Large intestine (tissue), 3 donors: Measurements from ENCODE around the gene OTX1. TPM values are rescaled to one million over a fixed set of nuclear protein-coding genes. Genes with fewer than 3 reads are reported as not detected.

Experiments
- DNase-seq, 2 donors: peaks; one replicate each; pipeline versions ENCODE4 v3.0.0 to v3.0.0-alpha.2; 2013
- H3K27ac ChIP-seq: one replicate; pipeline ENCODE4 v1.5.1; 2013; ENCODE audit warnings: low read length
- H3K27me3 ChIP-seq: 2 replicates; pipeline ENCODE4 v1.6.1; 2013; ENCODE audit warnings: low read length; ENCODE audit not compliant: control insufficient read depth, insufficient read depth
- H3K36me3 ChIP-seq: 2 replicates; pipeline ENCODE4 v1.6.1; 2013; ENCODE audit warnings: low read length; ENCODE audit not compliant: control insufficient read depth, insufficient read depth
- H3K4me1 ChIP-seq: one replicate; pipeline ENCODE4 v1.6.1; 2013; ENCODE audit warnings: low read length; ENCODE audit not compliant: control insufficient read depth, insufficient read depth
- H3K4me3 ChIP-seq: one replicate; pipeline ENCODE4 v1.5.1; 2013; ENCODE audit warnings: low read length
- H3K9me3 ChIP-seq: one replicate; pipeline ENCODE4 v1.6.1; 2013; ENCODE audit warnings: mild to moderate bottlenecking, low read depth, low read length, moderate library complexity; ENCODE audit not compliant: control insufficient read depth
- WGBS: methylation state at CpG from one replicate; pipeline ENCODE4 v1.1.5; 2013; ENCODE audit warnings: low lambda C conversion rate; ENCODE audit not compliant: insufficient coverage; 5-methylcytosine and 5-hydroxymethylcytosine counted together
- polyA plus RNA-seq: library from polyadenylated mRNA; unstranded; fragments of 120-200 nt; gene quantifications from one replicate; pipeline ENCODE4 v1.2.1, GENCODE V29; 2013

The OTX1 gene
- polyA plus RNA-seq, 1 donor = 0.04 TPM

GRCh38 chr2:63081404-63081803 lies 30.8 kb downstream of the OTX1 start:
- no peaks in the 10 kb centered on the region for H3K9me3 ChIP-seq
- no peaks in the 10 kb centered on the region for H3K36me3 ChIP-seq
- no peaks in the 10 kb centered on the region for H3K27me3 ChIP-seq
- no peak overlapping the region for H3K4me3 ChIP-seq
- H3K4me1 ChIP-seq = no peaks in the 10 kb centered on the region
- no peak for DNase-seq
- WGBS = 100% methylated on average over 1 of the region's 4 CpGs
- H3K27ac ChIP-seq = no peak overlapping the region

- Histone ChIP-seq H3K4me3 (no peak overlapping the region), H3K27me3 (no peaks in the 10 kb centered on the region), H3K4me1 (no peaks in the 10 kb centered on the region), H3K27ac (no peak overlapping the region), H3K9me3 (no peaks in the 10 kb centered on the region), H3K36me3 (no peaks in the 10 kb centered on the region)
- no peak for DNase-seq
- no CpG with 5 or more reads among the region's 1 CpG for WGBS
These were observed 36.1 kb downstream of the OTX1 start for GRCh38 chr2:63086687-63087086.

DNA sequence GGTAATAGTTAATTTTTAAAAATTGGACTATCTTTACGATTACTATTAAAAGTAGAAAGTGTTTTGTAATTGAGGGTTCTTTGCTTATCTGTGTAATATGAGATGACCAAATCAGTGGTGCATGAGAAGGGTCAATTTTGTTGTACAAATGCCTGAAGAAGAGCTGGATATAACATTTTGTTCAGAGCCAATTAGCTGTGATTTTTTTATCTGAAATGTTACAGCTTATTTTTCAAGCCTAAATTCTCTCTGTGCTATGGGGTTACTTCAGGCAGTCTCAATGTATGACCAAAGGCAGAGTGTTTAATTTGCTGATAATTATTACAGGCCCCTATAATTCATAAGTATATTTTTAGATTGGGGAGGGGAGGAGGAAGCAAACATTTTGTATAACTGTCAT lies 41.8 kb downstream of the OTX1 start:
- H3K27ac ChIP-seq = no peak overlapping the region
- no peak for DNase-seq
- no peaks in the 10 kb centered on the region for H3K27me3 ChIP-seq
- 71% methylated on average over 1 of the region's 1 CpG for WGBS
- H3K36me3 ChIP-seq = no peaks in the 10 kb centered on the region
- no peak overlapping the region for H3K4me3 ChIP-seq
- H3K4me1 ChIP-seq = no peaks in the 10 kb centered on the region
- H3K9me3 ChIP-seq = no peaks in the 10 kb centered on the region

- no peak overlapping the region for H3K27ac ChIP-seq
- H3K27me3 ChIP-seq = no peaks in the 10 kb centered on the region
- H3K36me3 ChIP-seq = no peaks in the 10 kb centered on the region
- no peak for DNase-seq
- H3K4me1 ChIP-seq = no peaks in the 10 kb centered on the region
- no peak overlapping the region for H3K4me3 ChIP-seq
- no peaks in the 10 kb centered on the region for H3K9me3 ChIP-seq
- WGBS = 0% methylated on average over 1 of the region's 1 CpG
These were observed 42.2 kb downstream of the OTX1 start for GRCh38 chr2:63092857-63093256.

GRCh38 chr2:63093502-63093901 lies 42.9 kb downstream of the OTX1 start:
- H3K27ac ChIP-seq = no peak overlapping the region
- H3K36me3 ChIP-seq = no peaks in the 10 kb centered on the region
- no peaks in the 10 kb centered on the region for H3K27me3 ChIP-seq
- 67% methylated on average over 1 of the region's 1 CpG for WGBS
- no peak overlapping the region for H3K4me3 ChIP-seq
- H3K4me1 ChIP-seq = no peaks in the 10 kb centered on the region
- no peak for DNase-seq
- H3K9me3 ChIP-seq = no peaks in the 10 kb centered on the region

GRCh38 chr2:63096491-63096890 lies 45.9 kb downstream of the OTX1 start:
- DNase-seq = no peak
- Histone ChIP-seq H3K4me1 (no peaks in the 10 kb centered on the region), H3K9me3 (no peaks in the 10 kb centered on the region), H3K36me3 (no peaks in the 10 kb centered on the region), H3K4me3 (no peak overlapping the region), H3K27me3 (no peaks in the 10 kb centered on the region), H3K27ac (no peak overlapping the region)
- WGBS = no CpG with 5 or more reads among the region's 1 CpG

DNA sequence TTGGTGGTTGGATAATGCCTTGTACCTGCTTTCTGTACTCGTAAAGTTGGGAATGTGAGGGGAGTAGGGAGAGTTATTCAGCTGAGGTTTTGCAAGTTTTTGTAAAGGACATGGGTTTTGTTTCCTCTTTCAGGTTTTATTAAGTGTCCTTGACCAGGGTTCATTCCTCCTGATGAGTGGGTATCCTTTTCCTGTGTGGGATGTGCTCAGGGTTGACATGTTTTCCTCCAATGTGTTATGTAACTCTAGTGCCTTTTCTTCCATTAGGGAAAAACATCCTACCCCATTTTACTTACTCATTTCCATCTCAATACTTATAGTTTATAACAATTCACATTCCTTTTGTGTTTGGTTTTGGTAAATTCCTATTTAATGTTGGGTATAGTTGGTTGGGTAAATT lies 48.4 kb downstream of the OTX1 start:
- no peaks in the 10 kb centered on the region for H3K36me3 ChIP-seq
- no peak for DNase-seq
- H3K4me1 ChIP-seq = no peaks in the 10 kb centered on the region
- WGBS = no CpG with 5 or more reads among the region's 1 CpG
- no peak overlapping the region for H3K27ac ChIP-seq
- no peak overlapping the region for H3K4me3 ChIP-seq
- H3K9me3 ChIP-seq = no peaks in the 10 kb centered on the region
- no peaks in the 10 kb centered on the region for H3K27me3 ChIP-seq

DNA sequence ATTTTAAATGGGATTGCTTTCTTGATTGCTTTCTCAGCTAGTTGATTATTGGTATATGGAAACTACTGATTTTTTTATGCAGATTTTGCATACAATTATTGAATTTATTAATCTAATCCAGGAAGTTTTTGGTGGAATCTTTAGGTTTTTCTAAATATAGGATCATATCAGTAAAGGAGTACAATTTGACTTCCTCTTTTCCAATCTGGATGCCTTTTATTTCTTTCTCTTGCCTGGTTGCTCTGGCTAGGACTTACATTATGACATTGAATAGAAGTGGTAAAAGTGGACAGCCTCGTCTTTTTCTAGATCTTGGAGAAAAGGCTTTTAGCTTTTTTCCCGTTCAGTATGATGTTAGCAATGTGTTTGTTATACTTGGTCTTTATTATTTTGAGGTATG lies 51.3 kb downstream of the OTX1 start:
- Histone ChIP-seq H3K9me3 (no peaks in the 10 kb centered on the region), H3K4me3 (no peak overlapping the region), H3K36me3 (no peaks in the 10 kb centered on the region), H3K27me3 (no peaks in the 10 kb centered on the region), H3K27ac (no peak overlapping the region), H3K4me1 (no peaks in the 10 kb centered on the region)
- no peak for DNase-seq
- WGBS = no CpG with 5 or more reads among the region's 2 CpGs

- Histone ChIP-seq H3K36me3 (no peaks in the 10 kb centered on the region), H3K4me3 (no peak overlapping the region), H3K27me3 (no peaks in the 10 kb centered on the region), H3K9me3 (no peaks in the 10 kb centered on the region), H3K4me1 (no peaks in the 10 kb centered on the region), H3K27ac (no peak overlapping the region)
- WGBS = 100% methylated on average over 1 of the region's 1 CpG
- no peak for DNase-seq
These were observed 53.9 kb downstream of the OTX1 start for GRCh38 chr2:63104482-63104881.
